HEK293 (cell line): ENCODE data around the gene RPL29.

ENCODE experiments used
- AEBP2 ChIP-seq: fragments of 450-650 bp; formaldehyde crosslinking; IDR thresholded peaks from 2 replicates; pipeline ENCODE4 v1.5.1; 2016; ENCODE audit warnings: missing biosample characterization, missing genetic modification characterization, borderline replicate concordance
- BCL11A ChIP-seq: fragments of 450-650 bp; formaldehyde crosslinking; IDR thresholded peaks from 2 replicates; pipeline ENCODE4 v1.5.1; 2016; ENCODE audit warnings: low read depth, missing biosample characterization, missing genetic modification characterization
- KLF8 ChIP-seq: fragments of 450-650 bp; formaldehyde crosslinking; IDR thresholded peaks from 2 replicates; pipeline ENCODE4 v1.5.1; 2016; ENCODE audit warnings: missing biosample characterization, missing genetic modification characterization
- KLF9 ChIP-seq: fragments of 450-650 bp; formaldehyde crosslinking; IDR thresholded peaks from 2 replicates; pipeline ENCODE4 v1.5.1; 2016; ENCODE audit warnings: missing biosample characterization, missing genetic modification characterization, low read depth
- WT1 ChIP-seq: fragments of 450-650 bp; formaldehyde crosslinking; IDR thresholded peaks from 2 replicates; pipeline ENCODE4 v1.5.1; 2016; ENCODE audit warnings: missing biosample characterization, missing genetic modification characterization
- ZNF132 ChIP-seq: fragments of 450-650 bp; formaldehyde crosslinking; IDR thresholded peaks from 2 replicates; pipeline ENCODE4 v1.5.1; 2017; ENCODE audit warnings: missing biosample characterization, missing genetic modification characterization, borderline replicate concordance
- ZNF366 ChIP-seq: fragments of 450-650 bp; formaldehyde crosslinking; conservative IDR thresholded peaks from 2 replicates; pipeline ENCODE4 v1.5.1; 2016; ENCODE audit warnings: missing biosample characterization, missing genetic modification characterization
- ZNF394 ChIP-seq: fragments of 450-650 bp; formaldehyde crosslinking; IDR thresholded peaks from 2 replicates; pipeline ENCODE4 v1.5.1; 2016; ENCODE audit warnings: missing biosample characterization, missing genetic modification characterization, mild to moderate bottlenecking, moderate library complexity, borderline replicate concordance
- ZNF560 ChIP-seq: fragments of 450-650 bp; formaldehyde crosslinking; IDR thresholded peaks from 2 replicates; pipeline ENCODE4 v1.5.1; 2017; ENCODE audit warnings: missing biosample characterization, missing genetic modification characterization, borderline replicate concordance
- ZNF561 ChIP-seq: fragments of 450-650 bp; IDR thresholded peaks from 2 replicates; pipeline ENCODE4 v1.5.1; 2018; ENCODE audit warnings: missing biosample characterization, missing genetic modification characterization, borderline replicate concordance
- ZNF654 ChIP-seq: fragments of 450-650 bp; formaldehyde crosslinking; IDR thresholded peaks from 2 replicates; pipeline ENCODE4 v1.5.1; 2016; ENCODE audit warnings: low read depth, missing biosample characterization, missing genetic modification characterization
- ZSCAN23 ChIP-seq: fragments of 450-650 bp; formaldehyde crosslinking; IDR thresholded peaks from 2 replicates; pipeline ENCODE4 v1.5.1; 2016; ENCODE audit warnings: missing biosample characterization, missing genetic modification characterization
- TF ChIP-seq, protein P1 (sequence below): IDR thresholded peaks from 2 replicates; pipeline ENCODE4 v1.6.1; 2011; ENCODE audit warnings: mild to moderate bottlenecking, low read depth, low read length, borderline replicate concordance
- TF ChIP-seq, protein P2 (sequence below): fragments of 450-650 bp; formaldehyde crosslinking; conservative IDR thresholded peaks from 2 replicates; pipeline ENCODE4 v1.5.1; 2016; ENCODE audit warnings: low read depth, missing biosample characterization, missing genetic modification characterization
- TF ChIP-seq, protein P3 (sequence below): fragments of 450-650 bp; formaldehyde crosslinking; IDR thresholded peaks from 2 replicates; pipeline ENCODE4 v1.5.1; 2016; ENCODE audit warnings: missing biosample characterization, missing genetic modification characterization, borderline replicate concordance
- TF ChIP-seq, protein P4 (sequence below): fragments of 450-650 bp; formaldehyde crosslinking; IDR thresholded peaks from 2 replicates; pipeline ENCODE4 v1.5.1; 2016; ENCODE audit warnings: missing biosample characterization, missing genetic modification characterization

Gene RPL29

GRCh38 chr3:51997935-51998596, 2.4 kb upstream of the RPL29 start (continued):
- TF ChIP-seq, protein P1, sequence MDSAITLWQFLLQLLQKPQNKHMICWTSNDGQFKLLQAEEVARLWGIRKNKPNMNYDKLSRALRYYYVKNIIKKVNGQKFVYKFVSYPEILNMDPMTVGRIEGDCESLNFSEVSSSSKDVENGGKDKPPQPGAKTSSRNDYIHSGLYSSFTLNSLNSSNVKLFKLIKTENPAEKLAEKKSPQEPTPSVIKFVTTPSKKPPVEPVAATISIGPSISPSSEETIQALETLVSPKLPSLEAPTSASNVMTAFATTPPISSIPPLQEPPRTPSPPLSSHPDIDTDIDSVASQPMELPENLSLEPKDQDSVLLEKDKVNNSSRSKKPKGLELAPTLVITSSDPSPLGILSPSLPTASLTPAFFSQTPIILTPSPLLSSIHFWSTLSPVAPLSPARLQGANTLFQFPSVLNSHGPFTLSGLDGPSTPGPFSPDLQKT, result no peak
- TF ChIP-seq, protein P2, sequence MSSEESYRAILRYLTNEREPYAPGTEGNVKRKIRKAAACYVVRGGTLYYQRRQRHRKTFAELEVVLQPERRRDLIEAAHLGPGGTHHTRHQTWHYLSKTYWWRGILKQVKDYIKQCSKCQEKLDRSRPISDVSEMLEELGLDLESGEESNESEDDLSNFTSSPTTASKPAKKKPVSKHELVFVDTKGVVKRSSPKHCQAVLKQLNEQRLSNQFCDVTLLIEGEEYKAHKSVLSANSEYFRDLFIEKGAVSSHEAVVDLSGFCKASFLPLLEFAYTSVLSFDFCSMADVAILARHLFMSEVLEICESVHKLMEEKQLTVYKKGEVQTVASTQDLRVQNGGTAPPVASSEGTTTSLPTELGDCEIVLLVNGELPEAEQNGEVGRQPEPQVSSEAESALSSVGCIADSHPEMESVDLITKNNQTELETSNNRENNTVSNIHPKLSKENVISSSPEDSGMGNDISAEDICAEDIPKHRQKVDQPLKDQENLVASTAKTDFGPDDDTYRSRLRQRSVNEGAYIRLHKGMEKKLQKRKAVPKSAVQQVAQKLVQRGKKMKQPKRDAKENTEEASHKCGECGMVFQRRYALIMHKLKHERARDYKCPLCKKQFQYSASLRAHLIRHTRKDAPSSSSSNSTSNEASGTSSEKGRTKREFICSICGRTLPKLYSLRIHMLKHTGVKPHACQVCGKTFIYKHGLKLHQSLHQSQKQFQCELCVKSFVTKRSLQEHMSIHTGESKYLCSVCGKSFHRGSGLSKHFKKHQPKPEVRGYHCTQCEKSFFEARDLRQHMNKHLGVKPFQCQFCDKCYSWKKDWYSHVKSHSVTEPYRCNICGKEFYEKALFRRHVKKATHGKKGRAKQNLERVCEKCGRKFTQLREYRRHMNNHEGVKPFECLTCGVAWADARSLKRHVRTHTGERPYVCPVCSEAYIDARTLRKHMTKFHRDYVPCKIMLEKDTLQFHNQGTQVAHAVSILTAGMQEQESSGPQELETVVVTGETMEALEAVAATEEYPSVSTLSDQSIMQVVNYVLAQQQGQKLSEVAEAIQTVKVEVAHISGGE (tag by site-specific recombination), result no peak
- TF ChIP-seq ZNF394 (tag by site-specific recombination) (no peak), ZNF560 (tag by site-specific recombination) (no peak), KLF8 (tag by site-specific recombination) (peak; percentile 36; the same call in 1 of the 2 replicates), BCL11A (tag by site-specific recombination) (no peak), AEBP2 (tag by site-specific recombination) (no peak), ZNF561 (no peak), ZSCAN23 (tag by site-specific recombination) (no peak), WT1 (tag by site-specific recombination) (peak; percentile 89), ZNF654 (tag by site-specific recombination) (no peak), KLF9 (tag by site-specific recombination) (no peak), ZNF366 (tag by site-specific recombination) (0 out of 2 replicates have a peak, but pooled peaks have one; percentile 16), ZNF132 (tag by site-specific recombination) (no peak)
- TF ChIP-seq, protein P3, sequence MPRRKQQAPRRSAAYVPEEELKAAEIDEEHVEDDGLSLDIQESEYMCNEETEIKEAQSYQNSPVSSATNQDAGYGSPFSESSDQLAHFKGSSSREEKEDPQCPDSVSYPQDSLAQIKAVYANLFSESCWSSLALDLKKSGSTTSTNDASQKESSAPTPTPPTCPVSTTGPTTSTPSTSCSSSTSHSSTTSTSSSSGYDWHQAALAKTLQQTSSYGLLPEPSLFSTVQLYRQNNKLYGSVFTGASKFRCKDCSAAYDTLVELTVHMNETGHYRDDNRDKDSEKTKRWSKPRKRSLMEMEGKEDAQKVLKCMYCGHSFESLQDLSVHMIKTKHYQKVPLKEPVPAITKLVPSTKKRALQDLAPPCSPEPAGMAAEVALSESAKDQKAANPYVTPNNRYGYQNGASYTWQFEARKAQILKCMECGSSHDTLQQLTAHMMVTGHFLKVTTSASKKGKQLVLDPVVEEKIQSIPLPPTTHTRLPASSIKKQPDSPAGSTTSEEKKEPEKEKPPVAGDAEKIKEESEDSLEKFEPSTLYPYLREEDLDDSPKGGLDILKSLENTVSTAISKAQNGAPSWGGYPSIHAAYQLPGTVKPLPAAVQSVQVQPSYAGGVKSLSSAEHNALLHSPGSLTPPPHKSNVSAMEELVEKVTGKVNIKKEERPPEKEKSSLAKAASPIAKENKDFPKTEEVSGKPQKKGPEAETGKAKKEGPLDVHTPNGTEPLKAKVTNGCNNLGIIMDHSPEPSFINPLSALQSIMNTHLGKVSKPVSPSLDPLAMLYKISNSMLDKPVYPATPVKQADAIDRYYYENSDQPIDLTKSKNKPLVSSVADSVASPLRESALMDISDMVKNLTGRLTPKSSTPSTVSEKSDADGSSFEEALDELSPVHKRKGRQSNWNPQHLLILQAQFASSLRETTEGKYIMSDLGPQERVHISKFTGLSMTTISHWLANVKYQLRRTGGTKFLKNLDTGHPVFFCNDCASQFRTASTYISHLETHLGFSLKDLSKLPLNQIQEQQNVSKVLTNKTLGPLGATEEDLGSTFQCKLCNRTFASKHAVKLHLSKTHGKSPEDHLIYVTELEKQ (tag by site-specific recombination), result no peak
- TF ChIP-seq, protein P4, sequence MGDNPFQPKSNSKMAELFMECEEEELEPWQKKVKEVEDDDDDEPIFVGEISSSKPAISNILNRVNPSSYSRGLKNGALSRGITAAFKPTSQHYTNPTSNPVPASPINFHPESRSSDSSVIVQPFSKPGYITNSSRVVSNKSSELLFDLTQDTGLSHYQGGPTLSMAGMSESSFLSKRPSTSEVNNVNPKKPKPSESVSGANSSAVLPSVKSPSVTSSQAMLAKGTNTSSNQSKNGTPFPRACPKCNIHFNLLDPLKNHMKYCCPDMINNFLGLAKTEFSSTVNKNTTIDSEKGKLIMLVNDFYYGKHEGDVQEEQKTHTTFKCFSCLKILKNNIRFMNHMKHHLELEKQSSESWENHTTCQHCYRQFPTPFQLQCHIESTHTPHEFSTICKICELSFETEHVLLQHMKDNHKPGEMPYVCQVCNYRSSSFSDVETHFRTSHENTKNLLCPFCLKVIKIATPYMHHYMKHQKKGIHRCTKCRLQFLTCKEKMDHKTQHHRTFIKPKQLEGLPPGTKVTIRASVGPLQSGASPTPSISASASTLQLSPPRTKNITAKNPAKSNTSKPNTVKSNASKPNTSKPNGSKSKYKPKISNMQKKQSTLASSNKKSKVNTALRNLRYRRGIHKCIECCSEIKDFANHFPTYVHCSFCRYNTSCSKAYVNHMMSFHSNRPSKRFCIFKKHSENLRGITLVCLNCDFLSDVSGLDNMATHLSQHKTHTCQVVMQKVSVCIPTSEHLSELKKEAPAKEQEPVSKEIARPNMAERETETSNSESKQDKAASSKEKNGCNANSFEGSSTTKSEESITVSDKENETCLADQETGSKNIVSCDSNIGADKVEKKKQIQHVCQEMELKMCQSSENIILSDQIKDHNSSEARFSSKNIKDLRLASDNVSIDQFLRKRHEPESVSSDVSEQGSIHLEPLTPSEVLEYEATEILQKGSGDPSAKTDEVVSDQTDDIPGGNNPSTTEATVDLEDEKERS, result no peak
